GM12872 (cell line): ENCODE results near the gene SCAMP3.

Experiments used
- CTCF ChIP-seq: IDR thresholded peaks from 3 replicates; pipeline ENCODE4 v1.5.1; 2011; ENCODE audit warnings: low read depth, mild to moderate bottlenecking, low read length, moderate library complexity; ENCODE audit not compliant: insufficient read depth

SCAMP3 gene

DNA sequence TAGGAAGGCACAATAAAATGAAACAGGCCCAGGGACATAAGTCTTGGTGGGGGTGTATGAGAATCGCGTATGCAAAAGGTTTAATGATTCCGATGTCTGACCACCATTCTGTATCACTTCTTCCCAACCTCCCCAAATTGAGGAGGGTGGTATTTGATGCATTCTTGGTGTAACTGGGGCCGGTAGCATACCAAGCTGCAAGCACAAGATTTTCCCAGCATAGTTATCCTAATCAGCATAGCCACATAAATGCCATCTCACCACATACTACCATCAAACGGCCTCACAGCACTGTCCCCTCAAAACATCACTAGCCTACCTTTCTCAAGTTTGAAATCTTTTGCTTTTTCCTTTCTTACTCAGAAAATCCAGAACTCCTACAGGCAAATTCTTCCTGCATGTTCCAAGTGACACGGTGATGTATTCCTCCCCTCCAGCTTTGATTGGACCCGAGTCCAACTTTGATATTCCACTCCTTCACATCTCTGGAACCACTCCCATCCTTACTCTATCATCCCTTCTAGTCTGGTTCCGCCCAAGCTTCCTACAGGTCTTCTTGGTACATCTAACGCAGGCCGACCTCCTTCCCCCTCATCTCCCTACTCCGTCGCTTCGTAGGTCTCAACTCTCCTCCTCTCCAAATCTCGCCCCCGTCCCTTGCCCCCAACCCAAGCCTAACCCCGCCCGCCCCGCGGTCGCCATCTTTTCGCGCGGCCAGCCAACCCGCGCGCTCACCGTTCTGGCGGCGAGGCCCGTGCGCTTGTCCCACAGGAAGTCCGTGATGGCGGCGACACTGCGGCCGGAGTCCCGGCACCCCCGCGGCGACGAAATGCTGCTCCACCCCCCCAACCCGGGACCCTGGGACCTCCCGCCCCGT lies 10.5 kb upstream of the SCAMP3 start:
- TF ChIP-seq CTCF, result no peak

- TF ChIP-seq CTCF, result no peak
Observed at GRCh38 chr1:155269381-155269780, 7.2 kb upstream of the SCAMP3 start.

DNA sequence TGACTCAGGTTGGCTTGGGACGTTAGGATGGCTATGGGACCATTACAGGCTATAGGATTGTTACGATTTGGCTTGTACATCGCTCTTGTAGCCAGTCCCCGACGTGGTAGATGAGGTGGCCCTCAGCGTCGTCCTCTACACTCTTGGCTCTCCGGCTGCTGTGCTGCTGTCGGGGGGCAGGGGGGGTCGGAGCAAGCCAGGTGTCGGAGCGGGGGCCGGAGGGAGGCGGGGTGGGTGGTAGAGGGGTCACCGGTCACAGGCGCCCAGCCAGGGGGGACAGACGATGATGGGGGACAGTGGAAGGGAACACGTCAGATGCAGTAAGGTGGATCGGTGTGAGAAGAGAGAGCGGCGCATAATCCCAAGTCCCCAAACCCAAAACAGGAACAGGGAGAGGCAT lies 6.5 kb upstream of the SCAMP3 start:
- TF ChIP-seq CTCF, result no peak

GRCh38 chr1:155267373-155267772 lies 5.2 kb upstream of the SCAMP3 start:
- no peak for TF ChIP-seq CTCF

- no peak for TF ChIP-seq CTCF
Observed at GRCh38 chr1:155266553-155266952, 4.4 kb upstream of the SCAMP3 start.

GRCh38 chr1:155263067-155263466 lies 907 bp upstream of the SCAMP3 start:
- TF ChIP-seq CTCF, result no peak

DNA sequence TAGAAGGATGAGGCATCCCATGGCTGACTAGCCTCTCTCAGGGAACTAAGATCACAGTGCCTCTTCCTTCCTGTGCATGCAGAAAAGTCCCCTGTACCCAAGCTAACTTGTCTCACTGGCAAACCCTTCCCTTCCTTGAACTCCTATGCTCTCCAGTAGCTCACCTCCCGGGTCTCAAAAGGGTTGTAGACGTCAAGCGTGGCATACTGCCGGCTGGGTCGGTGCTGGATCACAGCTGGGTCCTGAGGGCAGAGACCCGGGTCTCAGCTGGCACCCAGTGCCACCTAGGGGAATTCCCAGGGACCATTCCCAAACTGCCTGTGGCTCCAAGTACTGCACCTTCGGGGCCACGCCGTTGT lies 688 bp downstream of the SCAMP3 start:
- TF ChIP-seq CTCF, result no peak
